Measurements from ENCODE around the gene CITED4. TPM values are rescaled to one million over a fixed set of nuclear protein-coding genes. Genes with fewer than 3 reads are reported as not detected.
A peak's percentile ranks its signal among the peaks of the same experiment; 100 is the strongest.

The CITED4 gene
- total and polyA plus RNA-seq, 9 of the 15 experiments (the other 6 are each of a cell fraction or from before 2014, with no cell fraction given), result 0.11 to 1.2 (median 0.17) TPM; not detected in 2

DNA sequence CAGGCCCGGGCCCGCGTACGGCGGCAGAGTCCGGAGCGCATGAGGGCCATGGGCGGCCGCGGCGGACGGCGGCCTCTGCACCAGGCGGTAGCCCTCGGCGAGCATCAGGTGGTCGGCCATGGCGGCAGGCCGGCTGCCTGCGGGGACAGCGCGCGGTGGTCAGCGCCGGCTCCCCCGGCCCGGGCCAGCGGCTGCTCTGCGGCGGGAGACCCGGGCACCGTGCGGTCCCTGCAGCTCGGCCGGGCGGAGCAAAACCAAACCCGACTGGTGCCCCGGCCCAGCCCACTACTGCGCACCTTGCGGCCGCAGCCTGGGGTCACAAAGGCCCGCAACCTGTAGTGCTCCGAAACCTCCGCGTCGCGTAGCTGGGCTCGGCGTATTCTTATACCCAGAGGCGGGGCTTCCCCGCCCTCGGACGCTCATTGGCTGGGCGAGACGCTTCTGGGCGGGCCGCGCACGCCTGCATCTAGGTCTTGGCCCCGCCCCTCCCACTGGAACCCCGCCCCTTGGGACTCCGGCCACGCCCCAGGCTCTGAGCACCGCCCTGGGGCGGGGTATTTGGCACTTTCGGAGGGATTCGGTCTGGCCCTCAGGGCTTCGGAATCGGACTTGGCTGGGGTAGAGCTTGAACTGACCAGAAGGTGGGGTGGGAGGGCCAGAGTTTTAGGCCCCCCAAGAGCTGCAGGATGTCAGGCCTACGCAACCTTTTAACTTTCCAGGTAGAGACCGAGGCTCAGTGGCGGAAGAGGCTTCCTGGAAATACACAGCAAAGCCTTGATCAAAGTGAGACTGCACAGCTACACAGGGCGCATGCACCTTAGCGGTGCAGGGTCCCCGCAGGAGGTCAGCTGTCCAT lies at the start of gene CITED4 (continued):
- 0 out of 2 replicates have a peak, but pooled peaks have one; percentile 11 for TF ChIP-seq ZBTB40 (IDR thresholded peaks at IDR 0.05)
- TF ChIP-seq ZBTB40 (CRISPR knock-in tag; IDR thresholded peaks at IDR 0.05), result no peak
- no peak for TF ChIP-seq EWSR1 (IDR thresholded peaks at IDR 0.05; ENCODE audit: borderline replicate concordance, low read depth, partially characterized antibody)
- no peak for TF ChIP-seq ZNF354B (CRISPR knock-in tag; IDR thresholded peaks at IDR 0.05)
- TF ChIP-seq SIN3B (IDR thresholded peaks at IDR 0.05; ENCODE audit: low read depth), result peak; percentile 57; the same call in 1 of the 2 replicates
- TF ChIP-seq ZFP36 (IDR thresholded peaks at IDR 0.05; ENCODE audit: low read depth, low read length, partially characterized antibody), result peak; percentile 63
- peak; percentile 70; the same call in 1 of the 2 replicates for TF ChIP-seq CTBP1 (IDR thresholded peaks at IDR 0.05; ENCODE audit: borderline replicate concordance)
- peak; percentile 58; the same call in 1 of the 2 replicates for TF ChIP-seq PHF8 (IDR thresholded peaks at IDR 0.05; ENCODE audit: borderline replicate concordance, low read length)
- TF ChIP-seq ZNF695 (CRISPR knock-in tag; IDR thresholded peaks at IDR 0.05), result no peak
- peak; percentile 64; the same call in 1 of the 2 replicates for TF ChIP-seq KAT7 (CRISPR knock-in tag; IDR thresholded peaks at IDR 0.05; ENCODE audit: borderline replicate concordance)
- TF ChIP-seq SRF (CRISPR knock-in tag; IDR thresholded peaks at IDR 0.05), result peak in 1 of 2 experiments; percentile 87; a peak in 2 of 4 replicates
- peak in 1 of 2 experiments; percentile 85; a peak in 3 of 4 replicates for TF ChIP-seq MAZ (CRISPR knock-in tag; conservative IDR thresholded peaks at IDR 0.05 in 1 of 2, IDR thresholded peaks at IDR 0.05 in 1 of 2)
- 0 out of 2 replicates have a peak, but pooled peaks have one; percentile 58 for TF ChIP-seq GABPB1 (CRISPR knock-in tag; IDR thresholded peaks at IDR 0.05)

All from K562 (cell line).